ENCODE measurements around the gene CPM. TPM values are rescaled to one million over a fixed set of nuclear protein-coding genes. Genes with fewer than 3 reads are reported as not detected.
"Not testable (repeated sequence)": the region's sequence is repeated elsewhere in the genome, so short reads cannot be mapped to it uniquely, and the experiment has no call there.

Gene CPM
- total RNA-seq, 4 donors from 2014 or later = 59.0 to 120 (median 79.7) TPM

- no peak overlapping the region for H3K4me3 ChIP-seq
- no peaks in the 10 kb centered on the region for H3K27me3 ChIP-seq
- no peak overlapping the region for H3K27ac ChIP-seq
- DNase-seq (ENCODE audit: low spot score in 2 of 2) = no peak
- TF ChIP-seq CTCF (IDR thresholded peaks at IDR 0.05) = no peak
- TF ChIP-seq POLR2AphosphoS5 (IDR thresholded peaks at IDR 0.05) = no peak
- 92% methylated on average over 3 of the region's 3 CpGs for WGBS
- peaks cover 13% of the 10 kb centered on the region for H3K4me1 ChIP-seq
- H3K9me3 ChIP-seq = no peaks in the 10 kb centered on the region
- H3K36me3 ChIP-seq = peaks cover 6% of the 10 kb centered on the region
Measured at GRCh38 chr12:68864604-68865003, 68.4 kb downstream of the CPM start.

- 63% methylated on average over 8 of the region's 8 CpGs for WGBS
- H3K36me3 ChIP-seq; H3K27ac ChIP-seq; DNase-seq (ENCODE audit: low spot score in 2 of 2); H3K4me3 ChIP-seq; H3K9me3 ChIP-seq; H3K27me3 ChIP-seq: not testable (repeated sequence)
- peak; percentile 33 to 45 for TF ChIP-seq CTCF (IDR thresholded peaks at IDR 0.05)
- H3K4me1 ChIP-seq = peaks cover 13% of the 10 kb centered on the region
Measured at GRCh38 chr12:68863886-68864454, 69.0 kb downstream of the CPM start.

- Histone ChIP-seq H3K4me1 (peaks cover 11% of the 10 kb centered on the region), H3K4me3 (no peak overlapping the region), H3K9me3 (no peaks in the 10 kb centered on the region), H3K27ac (no peak overlapping the region), H3K27me3 (no peaks in the 10 kb centered on the region), H3K36me3 (peaks cover 5% of the 10 kb centered on the region)
- 69% methylated on average over 7 of the region's 7 CpGs for WGBS
- TF ChIP-seq EP300 (IDR thresholded peaks at IDR 0.05) (no peak), CTCF (IDR thresholded peaks at IDR 0.05) (no peak), POLR2A (IDR thresholded peaks at IDR 0.05) (no peak), POLR2AphosphoS5 (IDR thresholded peaks at IDR 0.05) (no peak)
- no peak for DNase-seq (ENCODE audit: low spot score in 2 of 2)
Measured at GRCh38 chr12:68863109-68863770, 69.7 kb downstream of the CPM start.

GRCh38 chr12:68861890-68862289, 71.1 kb downstream of the CPM start:
- Histone ChIP-seq H3K36me3 (peaks cover 2% of the 10 kb centered on the region), H3K27me3 (no peaks in the 10 kb centered on the region), H3K4me3 (no peak overlapping the region), H3K4me1 (peaks cover 4% of the 10 kb centered on the region), H3K9me3 (no peaks in the 10 kb centered on the region), H3K27ac (no peak overlapping the region)
- DNase-seq (ENCODE audit: low spot score in 2 of 2) = no peak
- no peak for TF ChIP-seq POLR2A (IDR thresholded peaks at IDR 0.05)
- no peak for TF ChIP-seq POLR2AphosphoS5 (IDR thresholded peaks at IDR 0.05)
- no peak for TF ChIP-seq CTCF (IDR thresholded peaks at IDR 0.05)
- TF ChIP-seq EP300 (IDR thresholded peaks at IDR 0.05) = no peak
- WGBS = 85% methylated on average over 3 of the region's 3 CpGs

- no peak overlapping the region for H3K27ac ChIP-seq
- H3K27me3 ChIP-seq = no peaks in the 10 kb centered on the region
- no peaks in the 10 kb centered on the region for H3K4me1 ChIP-seq
- no peaks in the 10 kb centered on the region for H3K9me3 ChIP-seq
- H3K4me3 ChIP-seq = no peak overlapping the region
- no peak for DNase-seq (ENCODE audit: low spot score in 2 of 2)
- no peak for TF ChIP-seq POLR2A (IDR thresholded peaks at IDR 0.05)
- TF ChIP-seq CTCF (IDR thresholded peaks at IDR 0.05) = no peak
- no peak for TF ChIP-seq EP300 (IDR thresholded peaks at IDR 0.05)
- no peak for TF ChIP-seq POLR2AphosphoS5 (IDR thresholded peaks at IDR 0.05)
- no peaks in the 10 kb centered on the region for H3K36me3 ChIP-seq
- WGBS = 75% methylated on average over 3 of the region's 3 CpGs
Measured at GRCh38 chr12:68856510-68856909, 76.5 kb downstream of the CPM start.
